Erythroblast (primary cell): ENCODE results near the gene ITPKC.

ENCODE experiments used
- DNase-seq, 2 experiments: peaks; one replicate each; lab custom pipeline; 2025; lab: John Stamatoyannopoulos, UW
- GATA1 ChIP-seq: IDR thresholded peaks from 2 replicates; pipeline ENCODE4 v1.6.1; 2011; ENCODE audit warnings: low read depth, mild to moderate bottlenecking, control low read depth, low read length, moderate library complexity
- POLR2A ChIP-seq: IDR thresholded peaks from 2 replicates; pipeline ENCODE4 v1.6.1; 2011; ENCODE audit warnings: mild to moderate bottlenecking, low read length

Gene ITPKC

DNA sequence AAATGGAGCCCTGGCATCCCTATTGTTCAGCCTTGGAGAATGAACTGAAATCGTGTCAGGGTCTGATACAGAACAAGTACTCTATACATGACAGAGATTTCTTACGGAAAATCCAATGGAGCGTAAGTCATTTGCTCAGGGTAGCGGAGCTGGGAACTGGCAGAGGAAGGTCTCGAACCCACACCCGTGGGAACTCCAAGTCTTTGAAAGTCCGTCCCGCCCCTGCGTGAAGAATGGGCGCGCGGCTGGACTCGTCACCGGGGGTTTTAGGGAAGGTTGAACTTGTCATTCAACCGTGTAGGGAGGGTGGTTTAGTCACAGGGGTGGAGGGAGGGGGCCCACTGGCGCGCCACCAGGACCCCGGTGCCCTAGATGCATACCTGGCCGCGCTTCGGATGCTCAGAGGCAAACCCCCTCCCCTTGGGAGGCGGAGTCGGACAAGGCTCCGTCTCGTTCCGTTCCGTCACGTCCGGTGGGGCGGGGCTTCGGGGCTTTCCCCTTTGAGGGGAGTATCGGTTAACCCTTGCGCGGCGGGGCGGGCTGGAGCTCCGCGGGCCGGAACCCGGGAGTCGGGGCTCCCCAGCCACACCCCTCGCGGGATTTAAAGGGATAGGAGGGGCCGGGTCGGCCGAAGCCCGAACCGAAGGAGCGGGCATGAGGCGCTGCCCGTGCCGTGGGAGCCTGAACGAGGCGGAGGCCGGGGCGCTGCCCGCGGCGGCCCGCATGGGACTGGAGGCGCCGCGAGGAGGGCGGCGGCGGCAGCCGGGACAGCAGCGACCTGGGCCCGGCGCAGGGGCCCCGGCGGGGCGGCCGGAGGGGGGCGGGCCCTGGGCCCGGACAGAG lies at the start of gene ITPKC, which contains the start of gene COQ8B:
Gene ITPKC, plus strand, starts transcription at position 631 of the 843 bp plus-strand sequence. Its CDS starts 24 bp downstream, at position 655.
Gene COQ8B, minus strand, starts transcription at position 405 of the 843 bp plus-strand sequence. CDS start 2,254 bp downstream, outside the sequence.
- peak; percentile 95 to 97 for DNase-seq
- peak; percentile 67 for TF ChIP-seq POLR2A
- TF ChIP-seq GATA1: no peak

DNA sequence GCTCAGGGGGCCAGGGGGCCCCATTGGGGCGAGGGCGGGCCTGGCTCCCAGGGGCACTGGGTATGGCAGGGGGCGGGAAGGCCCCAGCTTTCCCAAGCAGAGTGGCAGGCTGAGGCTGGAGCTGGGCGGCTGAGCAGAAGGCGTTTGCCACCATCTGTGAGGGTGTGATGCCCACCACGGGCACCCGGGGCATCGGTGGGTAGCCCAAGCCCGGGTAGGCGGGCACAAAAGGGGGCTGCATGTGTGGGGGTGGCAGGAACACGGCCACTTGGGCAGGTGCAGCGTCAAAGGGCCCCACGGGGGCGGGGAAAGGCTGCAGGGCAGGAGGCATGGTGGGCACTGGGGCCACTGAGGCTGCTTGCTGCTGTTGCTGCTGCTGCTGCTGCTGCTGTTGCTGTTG lies 49.3 kb upstream of the ITPKC start:
- TF ChIP-seq GATA1: no peak
- TF ChIP-seq POLR2A: no peak
- DNase-seq: no peak

DNA sequence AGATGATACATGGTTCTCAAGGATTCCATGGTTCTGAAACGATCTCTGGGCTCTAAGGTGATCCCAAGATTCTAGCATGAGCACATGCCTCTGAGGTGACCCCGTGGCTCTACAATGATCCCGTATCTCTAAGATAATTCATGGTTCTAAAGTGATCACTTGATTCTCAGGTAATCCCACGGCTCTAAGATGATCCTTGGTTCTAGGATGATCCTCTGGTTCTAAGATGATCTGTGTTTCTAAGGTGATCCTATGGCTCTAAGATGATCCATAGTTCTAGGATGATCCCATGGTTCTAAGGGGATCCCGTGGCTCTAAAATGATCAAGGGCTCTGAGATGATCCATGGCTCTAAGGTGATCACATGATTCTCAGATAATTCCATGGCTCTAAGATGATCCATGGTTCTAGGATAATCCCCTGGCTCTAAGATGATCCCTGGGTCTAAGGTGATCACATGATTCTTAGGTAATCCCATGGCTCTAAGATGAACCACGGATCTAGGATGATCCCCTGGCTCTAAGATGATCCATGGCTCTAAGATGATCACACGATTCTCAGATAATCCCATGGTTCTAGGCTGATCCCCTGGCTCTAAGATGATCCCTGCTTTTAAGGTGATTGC lies 47.8 kb upstream of the ITPKC start:
- DNase-seq: no peak
- no peak for TF ChIP-seq GATA1
- no peak for TF ChIP-seq POLR2A

DNA sequence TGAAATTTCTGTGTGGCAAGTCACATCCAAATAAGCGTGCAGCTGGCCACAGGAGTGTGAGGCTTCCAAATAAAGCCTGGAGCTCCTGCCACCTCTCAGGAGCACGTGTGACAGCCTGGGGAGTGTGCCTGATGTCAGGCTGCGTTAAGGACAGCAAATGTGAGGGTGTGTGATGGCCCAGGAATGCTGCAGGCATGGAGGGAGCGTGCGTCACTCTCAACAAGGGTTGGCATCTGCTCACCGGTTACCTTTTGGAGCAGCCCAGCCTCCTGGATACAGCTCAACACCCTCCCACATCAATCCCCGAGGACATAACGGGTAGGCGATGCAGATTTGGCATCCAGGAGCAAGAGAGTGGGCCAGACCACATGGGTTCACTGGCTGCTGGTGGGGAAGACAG lies 45.5 kb upstream of the ITPKC start:
- no peak for TF ChIP-seq POLR2A
- no peak for TF ChIP-seq GATA1
- no peak for DNase-seq

DNA sequence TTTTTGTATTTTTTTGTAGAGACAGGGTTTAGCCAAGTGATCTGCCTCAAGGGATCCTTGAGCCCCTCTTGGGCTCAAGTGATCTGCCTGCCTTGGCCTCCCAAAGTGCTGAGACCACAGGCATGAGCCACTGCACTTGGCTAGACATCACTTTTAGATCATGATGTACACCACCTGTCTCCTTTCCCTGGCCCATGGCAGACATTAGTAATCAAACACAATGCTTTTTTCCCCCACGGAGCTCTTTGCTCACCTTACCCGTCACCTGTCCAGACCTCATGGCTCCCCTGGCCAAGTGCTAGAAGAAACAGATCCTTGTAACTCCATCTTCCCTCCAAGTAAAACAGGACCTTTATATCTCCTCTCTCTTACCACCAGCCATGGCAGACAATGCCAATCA lies 44.9 kb upstream of the ITPKC start:
- no peak for TF ChIP-seq POLR2A
- TF ChIP-seq GATA1: no peak
- DNase-seq: no peak

DNA sequence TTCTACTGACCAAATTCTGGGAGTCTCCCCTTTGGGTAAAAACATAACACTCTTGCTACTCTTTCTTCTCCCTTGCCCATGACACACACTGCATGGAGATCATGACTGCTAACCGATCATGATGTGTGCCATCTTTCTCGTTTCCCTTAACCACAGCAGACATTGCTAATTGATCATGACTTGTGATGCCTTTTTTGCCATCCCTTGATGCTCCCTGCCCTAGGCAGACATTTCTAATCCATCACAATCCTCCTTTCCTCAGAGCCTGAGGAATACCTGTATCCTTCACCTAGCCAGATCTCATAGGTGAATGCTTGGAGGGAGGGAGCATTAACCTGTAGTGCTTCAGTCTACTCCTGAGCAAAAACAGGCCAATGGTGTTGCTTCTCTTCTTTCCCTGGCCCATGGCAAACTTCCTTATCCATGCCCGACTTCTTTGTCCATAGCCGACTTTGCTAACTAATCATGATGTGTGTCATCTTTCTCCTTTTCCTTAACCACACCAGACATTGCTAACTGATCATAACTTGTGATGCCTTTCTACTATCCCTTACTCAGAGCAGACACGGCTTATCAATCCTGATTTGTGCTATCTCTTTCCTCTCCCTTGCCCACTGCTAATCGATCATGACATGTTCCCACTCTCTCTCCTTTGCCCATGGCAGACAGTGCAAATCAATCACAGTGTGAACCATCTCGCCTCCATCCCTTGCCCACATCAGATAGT lies 44.2 kb upstream of the ITPKC start:
- DNase-seq: no peak
- TF ChIP-seq POLR2A (no peak), GATA1 (no peak)

DNA sequence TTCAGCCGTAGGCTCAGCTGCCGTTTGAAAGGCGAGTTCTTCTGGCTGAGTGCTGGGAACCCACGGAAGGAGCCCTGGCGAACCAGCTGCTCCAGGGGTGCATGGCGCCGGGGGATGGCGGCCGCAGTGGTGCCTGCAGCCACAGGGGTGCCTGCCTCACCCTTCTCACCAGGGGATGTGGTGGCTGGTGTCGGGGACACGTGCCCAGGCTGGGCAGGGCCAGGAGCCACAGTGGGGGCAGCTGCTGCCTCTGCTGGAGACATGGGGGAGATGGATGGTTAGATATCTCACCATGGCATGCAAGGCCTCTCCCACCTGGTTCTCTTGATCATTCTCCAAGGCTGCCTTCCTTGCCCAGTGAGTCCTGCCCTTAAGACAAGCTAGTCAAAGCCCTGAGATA lies 43.5 kb upstream of the ITPKC start:
- DNase-seq: no peak
- no peak for TF ChIP-seq GATA1

DNA sequence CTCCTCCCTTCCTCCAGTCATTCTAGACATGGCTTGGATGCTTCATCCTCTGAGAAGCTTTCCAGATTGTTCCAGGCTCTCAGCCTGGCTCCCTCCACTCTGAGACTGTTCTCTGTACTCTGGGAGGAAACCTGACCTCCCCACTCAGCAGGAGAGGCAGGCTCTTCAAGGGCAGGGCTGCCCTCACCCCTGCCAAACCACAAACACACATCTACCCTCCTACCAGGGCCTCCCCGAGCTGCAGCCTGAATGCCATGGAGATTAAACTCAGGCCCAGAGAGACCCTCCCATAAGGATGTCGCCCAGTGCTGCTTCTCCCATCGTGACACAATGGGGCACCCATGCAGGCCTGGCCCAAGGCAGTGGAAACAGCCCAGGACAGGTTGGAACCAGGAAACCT lies 42.6 kb upstream of the ITPKC start:
- TF ChIP-seq GATA1: no peak
- TF ChIP-seq POLR2A: no peak
- DNase-seq: no peak

DNA sequence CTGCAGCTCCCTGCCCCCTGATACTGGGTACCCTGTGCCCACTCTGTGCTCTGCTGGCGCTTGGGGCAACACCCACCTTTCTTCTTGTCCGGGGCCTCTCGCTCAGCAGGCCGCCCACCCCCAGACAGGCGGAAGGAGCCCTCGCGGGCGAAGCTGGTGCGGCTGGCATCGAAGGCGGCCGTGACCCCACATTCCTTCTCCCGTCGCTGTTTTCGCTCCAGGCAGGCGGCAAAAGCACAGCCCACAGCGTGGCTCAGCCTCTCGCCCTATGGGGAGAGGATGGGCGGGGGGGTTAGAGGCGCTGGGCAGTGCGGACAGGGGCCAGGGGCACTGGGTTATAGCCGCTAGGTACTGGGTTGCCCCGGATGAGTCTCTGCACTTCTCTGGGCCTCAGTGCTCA lies 39.8 kb upstream of the ITPKC start:
- DNase-seq: no peak
- TF ChIP-seq POLR2A (no peak), GATA1 (no peak)

DNA sequence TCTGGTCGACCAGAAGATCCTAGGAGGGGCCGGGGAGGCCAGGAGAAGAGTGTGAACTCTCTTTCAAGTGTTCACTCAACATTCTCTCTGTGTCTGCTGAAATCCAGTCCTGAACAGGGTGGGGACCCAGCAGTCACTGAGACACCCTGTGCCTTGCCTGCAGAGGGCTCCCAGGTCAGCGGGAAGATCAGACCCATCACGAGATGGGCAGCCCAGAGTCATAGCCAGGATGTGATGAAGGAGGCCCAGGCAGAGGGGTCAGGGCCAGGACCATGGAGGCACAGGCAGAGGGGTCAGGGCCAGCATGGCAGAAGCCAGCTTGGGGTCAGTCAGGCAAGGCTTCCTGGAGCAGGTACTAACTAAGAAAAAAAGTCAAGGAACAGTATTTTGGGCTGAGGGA lies 35.9 kb upstream of the ITPKC start:
- no peak for TF ChIP-seq GATA1
- TF ChIP-seq POLR2A: no peak
- DNase-seq: no peak

DNA sequence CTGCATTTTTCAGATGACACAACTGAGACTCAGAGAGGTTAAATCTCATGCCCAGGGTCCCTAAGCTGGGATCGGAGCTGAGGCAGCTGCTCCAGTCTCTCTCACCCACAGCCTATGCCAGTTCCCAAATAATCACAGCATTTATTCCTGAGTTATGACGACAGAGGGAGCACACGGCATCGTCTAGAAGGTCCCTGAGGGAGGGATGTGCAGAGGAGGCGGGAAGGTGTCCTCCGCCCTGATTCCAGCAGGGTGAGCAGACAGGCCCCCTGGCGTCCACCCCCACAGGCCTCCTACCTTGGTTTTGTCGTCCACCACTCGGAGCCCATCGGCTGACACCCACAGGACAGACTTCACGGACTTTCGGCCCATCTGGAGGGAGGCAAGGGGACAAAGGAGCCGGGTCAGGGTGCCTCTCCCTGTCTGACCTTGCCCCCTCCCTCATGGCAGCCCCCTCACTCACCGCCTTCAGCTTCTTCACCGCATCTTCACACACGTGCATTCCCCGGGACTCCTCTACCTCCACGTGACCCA lies 34.4 kb upstream of the ITPKC start:
- TF ChIP-seq POLR2A (no peak), GATA1 (no peak)
- no peak for DNase-seq

DNA sequence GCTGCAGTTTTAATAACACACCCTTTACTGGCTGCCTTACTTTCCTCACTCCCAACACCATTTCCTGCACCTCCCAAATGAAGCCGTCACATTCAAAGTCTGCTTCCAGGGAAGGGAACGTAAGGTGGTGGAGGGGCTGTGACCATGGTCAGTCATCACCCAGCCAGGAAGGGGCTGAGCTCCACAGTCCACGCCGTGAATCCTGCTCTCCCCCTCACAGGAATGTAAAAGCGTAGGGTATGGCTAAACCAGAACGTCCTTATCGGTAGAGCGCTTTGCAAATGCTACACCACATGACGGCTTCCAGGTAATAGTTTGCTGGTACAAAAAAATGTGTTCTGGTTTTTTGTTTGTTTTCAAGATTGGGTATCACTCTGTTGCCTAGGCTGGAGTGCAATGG lies 33.5 kb upstream of the ITPKC start:
- no peak for DNase-seq
- TF ChIP-seq GATA1 (no peak), POLR2A (no peak)

DNA sequence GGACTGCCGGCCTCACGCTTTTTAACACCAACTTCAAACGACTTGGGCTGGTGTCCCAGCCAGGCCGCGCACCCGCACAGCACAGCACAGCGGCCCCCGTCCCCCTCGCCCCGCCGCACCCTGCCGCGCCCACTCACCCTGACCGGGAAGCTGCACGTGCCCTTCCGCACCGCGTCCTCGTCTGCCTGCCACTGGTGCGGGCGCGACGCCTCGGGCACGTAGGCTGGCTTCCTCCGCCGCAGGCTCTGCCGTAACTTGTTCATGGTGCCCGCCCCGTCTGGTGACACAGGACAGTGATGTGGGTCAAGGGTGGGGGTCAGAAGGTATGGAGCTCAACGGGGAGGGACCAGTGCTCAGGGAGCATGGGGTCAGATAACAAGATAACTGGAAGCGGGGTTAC lies 32.6 kb upstream of the ITPKC start:
- TF ChIP-seq POLR2A (no peak), GATA1 (no peak)
- DNase-seq: no peak
